Sigmoid colon (tissue), 7 donors: ENCODE measurements around the gene SPINK13. TPM values are rescaled to one million over a fixed set of nuclear protein-coding genes. Genes with fewer than 3 reads are reported as not detected.

ENCODE experiments used
- DNase-seq: peaks from one replicate; pipeline ENCODE4 v3.0.0-alpha.2; 2019
- H3K27ac ChIP-seq, 4 donors: fragments of 200-600 bp; sonication (generic); one replicate each; pipeline ENCODE4 v1.5.1; 2016 to 2019; ENCODE audit warnings: mild to moderate bottlenecking in 1 of 4
- H3K27me3 ChIP-seq, 3 donors: fragments of 200-600 bp; sonication (generic); one replicate each; pipeline ENCODE4 v1.5.1; 2019; ENCODE audit warnings: mild to moderate bottlenecking in 1 of 3
- H3K36me3 ChIP-seq, 4 donors: fragments of 200-600 bp; sonication (generic); one replicate each; pipeline ENCODE4 v1.5.1; 2016 to 2019
- H3K4me1 ChIP-seq, 4 donors: fragments of 200-600 bp; sonication (generic); one replicate each; pipeline ENCODE4 v1.5.1; 2017 to 2019
- H3K4me3 ChIP-seq, 4 donors: fragments of 200-600 bp; sonication (generic); one replicate each; pipeline ENCODE4 v1.5.1; 2017 to 2019; ENCODE audit warnings: mild to moderate bottlenecking in 2 of 4, moderate library complexity in 1 of 4
- H3K9me3 ChIP-seq, 4 donors: fragments of 200-600 bp in 3 of 4; sonication (generic) in 3 of 4; one replicate each; pipeline versions ENCODE4 v1.5.1 to v1.6.1; 2013 to 2019
- EP300 ChIP-seq, 4 donors: sonication (generic); formaldehyde crosslinking; IDR thresholded peaks; one replicate each; pipeline ENCODE4 v1.6.1; 2017; ENCODE audit warnings: antibody characterized with exemption in 4 of 4
- POLR2A ChIP-seq, 2 donors: fragments of 450-650 bp; IDR thresholded peaks; one replicate each; pipeline ENCODE4 v1.6.1; 2016; ENCODE audit warnings: antibody characterized with exemption in 2 of 2, mild to moderate bottlenecking in 2 of 2, moderate library complexity in 2 of 2
- POLR2AphosphoS5 ChIP-seq, 4 donors: sonication (generic); formaldehyde crosslinking; IDR thresholded peaks; one replicate each; pipeline ENCODE4 v1.6.1; 2017; ENCODE audit warnings: antibody characterized with exemption in 4 of 4
- WGBS, 2 donors: extraction: QIAGEN DNeasy Blood & Tissue Kit; methylation state at CpG; one replicate each; pipeline ENCODE4 v1.1.7; 2013; 5-methylcytosine and 5-hydroxymethylcytosine counted together
- intact Hi-C: fragments of 100-400 bp; cut with DNase I; formaldehyde crosslinking; loops from one replicate; pipeline ENCODE4 v1.15.1; 2023
- polyA plus RNA-seq, 3 donors: library from polyadenylated mRNA; stranded (reverse); fragments of 200-250 nt; gene quantifications; one replicate each; pipeline ENCODE4 v1.2.3, GENCODE V29; 2013
- total RNA-seq, 4 donors: library from RNA; depleted of rRNA; stranded (reverse); fragments of >200 nt; gene quantifications; one replicate each; pipeline ENCODE4 v1.1.0, GENCODE V29; 2016
- TF ChIP-seq, protein P1 (sequence below), 4 experiments: fragments of 450-650 bp in 3 of 4; fragments of 200-600 bp in 1 of 4; IDR thresholded peaks; one replicate each; pipeline ENCODE4 v1.5.1; 2016 to 2019; ENCODE audit warnings: antibody characterized with exemption in 4 of 4, mild to moderate bottlenecking in 3 of 4, moderate library complexity in 2 of 4
- donor health status: healthy with polysubstance abuse.
- donor health status: Bipolar disorder and iron deficiency.
- donor health status: healthy.

SPINK13 gene, protein sequence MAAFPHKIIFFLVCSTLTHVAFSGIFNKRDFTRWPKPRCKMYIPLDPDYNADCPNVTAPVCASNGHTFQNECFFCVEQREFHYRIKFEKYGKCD
- under 1 TPM in 1 of 4 donors, not detected in 3; 0.33 TPM for total RNA-seq
- polyA plus RNA-seq = under 1 TPM in 1 of 3 donors, not detected in 2; 0.45 TPM

DNA sequence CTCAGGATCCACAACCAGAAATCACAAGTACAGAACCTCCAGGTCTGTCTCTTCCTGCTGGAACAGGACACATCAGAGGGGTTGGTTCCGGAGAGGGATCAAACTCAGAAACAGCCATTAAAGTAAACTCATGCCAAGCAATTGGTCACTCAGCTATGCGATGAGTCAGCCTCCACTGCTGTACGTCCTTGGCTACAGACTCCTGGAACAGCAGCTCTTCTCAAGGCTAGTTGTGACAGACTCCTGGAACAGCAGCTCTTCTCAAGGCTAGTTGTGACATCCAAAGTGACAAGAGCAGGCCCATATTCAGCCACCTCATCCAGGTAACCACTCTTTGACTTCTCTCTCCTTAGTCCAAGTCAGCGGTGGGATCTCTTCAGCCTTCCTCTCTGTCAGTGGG is at the start of gene SPINK13:
SPINK13 (plus strand) TSS at position 229 of the 400 bp plus-strand sequence. CDS start 1,279 bp downstream, outside the sequence.
- H3K36me3 ChIP-seq = no peaks in the 10 kb centered on the region
- H3K27me3 ChIP-seq = no peaks in the 10 kb centered on the region
- intact Hi-C loops = no loop called here
- peak within 1 kb of the TSS in 2 of 4 donors; percentile 26 to 37 for H3K27ac ChIP-seq
- no peak for DNase-seq
- H3K4me1 ChIP-seq = peaks cover 0 to 11% (median 2%) of the 10 kb centered on the region in 4 donors
- WGBS, 2 donors = 85 to 86% methylated on average over 4 of the region's 4 CpGs
- TF ChIP-seq POLR2AphosphoS5 (IDR thresholded peaks at IDR 0.05) (peak in 1 of 4 donors; percentile 35), EP300 (IDR thresholded peaks at IDR 0.05) (no peak), POLR2A (IDR thresholded peaks at IDR 0.05) (no peak)
- TF ChIP-seq, protein P1, sequence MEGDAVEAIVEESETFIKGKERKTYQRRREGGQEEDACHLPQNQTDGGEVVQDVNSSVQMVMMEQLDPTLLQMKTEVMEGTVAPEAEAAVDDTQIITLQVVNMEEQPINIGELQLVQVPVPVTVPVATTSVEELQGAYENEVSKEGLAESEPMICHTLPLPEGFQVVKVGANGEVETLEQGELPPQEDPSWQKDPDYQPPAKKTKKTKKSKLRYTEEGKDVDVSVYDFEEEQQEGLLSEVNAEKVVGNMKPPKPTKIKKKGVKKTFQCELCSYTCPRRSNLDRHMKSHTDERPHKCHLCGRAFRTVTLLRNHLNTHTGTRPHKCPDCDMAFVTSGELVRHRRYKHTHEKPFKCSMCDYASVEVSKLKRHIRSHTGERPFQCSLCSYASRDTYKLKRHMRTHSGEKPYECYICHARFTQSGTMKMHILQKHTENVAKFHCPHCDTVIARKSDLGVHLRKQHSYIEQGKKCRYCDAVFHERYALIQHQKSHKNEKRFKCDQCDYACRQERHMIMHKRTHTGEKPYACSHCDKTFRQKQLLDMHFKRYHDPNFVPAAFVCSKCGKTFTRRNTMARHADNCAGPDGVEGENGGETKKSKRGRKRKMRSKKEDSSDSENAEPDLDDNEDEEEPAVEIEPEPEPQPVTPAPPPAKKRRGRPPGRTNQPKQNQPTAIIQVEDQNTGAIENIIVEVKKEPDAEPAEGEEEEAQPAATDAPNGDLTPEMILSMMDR (IDR thresholded peaks at IDR 0.05) = no peak
- H3K9me3 ChIP-seq = peaks cover 0 to 3% (median 0%) of the 10 kb centered on the region in 4 donors
- H3K4me3 ChIP-seq = no peak within 1 kb of the TSS

DNA sequence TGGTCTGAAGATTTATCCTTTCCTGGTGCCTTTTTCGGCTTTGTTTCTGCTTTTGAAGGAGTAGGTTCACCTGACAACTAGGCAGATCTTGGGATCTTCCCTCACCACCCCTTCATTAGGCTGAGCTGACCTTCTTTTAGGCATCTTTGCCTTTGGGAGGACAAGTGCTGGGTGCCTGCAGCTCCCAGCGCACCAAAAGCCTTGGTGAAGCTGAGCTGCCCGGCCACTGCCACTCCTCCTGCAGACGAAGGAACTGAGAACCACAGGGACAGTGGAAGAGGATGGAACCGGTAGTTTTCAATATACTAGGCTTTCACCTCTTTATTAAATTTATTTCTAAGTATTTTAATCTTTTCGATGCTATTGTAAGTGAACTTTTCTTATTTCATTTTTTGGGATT is 47.1 kb upstream of the SPINK13 start:
- intact Hi-C loops = no loop called here
- H3K27me3 ChIP-seq = no peaks in the 10 kb centered on the region
- WGBS, 2 donors = 85 to 86% methylated on average over 6 of the region's 6 CpGs
- TF ChIP-seq, protein P1 (IDR thresholded peaks at IDR 0.05) = no peak
- no peak overlapping the region for H3K4me3 ChIP-seq
- H3K9me3 ChIP-seq = no peaks in the 10 kb centered on the region
- no peaks in the 10 kb centered on the region for H3K36me3 ChIP-seq
- DNase-seq = no peak
- peaks cover 0 to 9% (median 0%) of the 10 kb centered on the region in 4 donors for H3K4me1 ChIP-seq
- H3K27ac ChIP-seq = no peak overlapping the region

DNA sequence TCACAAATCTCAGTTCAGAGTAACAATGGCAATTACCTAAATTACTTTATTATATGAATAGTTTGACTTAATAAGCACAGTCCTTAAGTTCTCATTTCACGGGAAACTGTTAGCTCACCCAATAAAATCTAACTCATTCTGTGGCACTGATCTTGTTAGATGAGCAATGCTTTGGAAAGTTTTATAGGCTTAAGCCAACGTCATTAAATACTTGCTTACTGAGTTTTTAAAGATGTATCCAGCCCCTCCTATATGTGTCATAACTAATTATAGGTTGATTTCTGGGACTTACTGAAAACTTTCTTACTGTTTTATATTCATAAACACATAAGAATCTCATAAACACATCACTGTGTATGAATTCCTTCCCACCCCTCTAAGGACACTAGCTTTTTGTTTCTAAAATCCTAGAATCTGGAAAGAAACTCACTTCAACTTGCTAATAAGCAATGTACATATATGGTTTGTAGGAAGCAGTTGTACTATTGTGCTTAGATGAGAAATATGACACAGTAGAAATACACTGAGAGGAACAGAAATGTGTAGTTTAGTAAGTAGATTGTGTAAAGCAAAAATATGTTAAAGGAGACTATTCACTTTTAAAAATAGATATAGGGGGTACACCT is 44.4 kb upstream of the SPINK13 start:
- Histone ChIP-seq H3K27me3 (no peaks in the 10 kb centered on the region), H3K27ac (peak overlapping the region in 2 of 4 donors; percentile 42 to 69), H3K9me3 (no peaks in the 10 kb centered on the region), H3K4me1 (peaks cover 0 to 9% (median 0%) of the 10 kb centered on the region in 4 donors), H3K4me3 (no peak overlapping the region), H3K36me3 (no peaks in the 10 kb centered on the region)
- TF ChIP-seq POLR2AphosphoS5 (IDR thresholded peaks at IDR 0.05) (peak in 2 of 4 donors; percentile 44 to 65), EP300 (IDR thresholded peaks at IDR 0.05) (peak; percentile 41 to 80 (median 52))
- TF ChIP-seq, protein P1 (IDR thresholded peaks at IDR 0.05) = no peak
- DNase-seq = no peak
- intact Hi-C loops = no loop called here
- 11 to 46% methylated on average over 2 of the region's 2 CpGs for WGBS, 2 donors

DNA sequence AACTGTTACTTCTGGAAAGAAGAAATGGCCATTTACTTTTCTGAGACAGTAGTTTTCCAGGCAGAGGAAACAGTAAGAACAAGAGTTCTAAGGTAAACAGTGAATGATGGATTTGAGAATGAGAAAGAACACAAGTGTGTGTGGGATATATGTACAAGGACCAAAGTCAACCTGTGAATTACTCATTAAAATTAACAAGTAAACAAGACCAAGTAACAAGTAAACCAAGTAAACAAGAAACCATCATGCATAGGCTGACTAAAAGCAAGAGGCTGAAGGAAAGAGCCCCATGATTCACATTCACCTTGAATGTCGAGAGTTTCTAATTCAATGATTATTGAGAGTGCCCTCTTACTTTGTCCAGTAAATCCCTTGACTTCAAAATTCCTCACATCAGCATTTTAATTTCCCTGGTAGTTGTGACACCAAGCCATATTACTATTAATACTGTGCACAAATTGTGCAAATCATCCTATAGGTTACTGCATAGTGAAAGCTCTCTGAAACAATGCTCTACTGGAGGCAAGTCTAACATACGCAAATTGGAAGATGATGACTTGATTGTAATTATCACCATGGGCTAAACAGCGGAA is 40.1 kb upstream of the SPINK13 start:
- TF ChIP-seq EP300 (IDR thresholded peaks at IDR 0.05) (no peak), POLR2A (IDR thresholded peaks at IDR 0.05) (no peak), POLR2AphosphoS5 (IDR thresholded peaks at IDR 0.05) (no peak)
- TF ChIP-seq, protein P1 (IDR thresholded peaks at IDR 0.05) = no peak
- Histone ChIP-seq H3K27ac (no peak overlapping the region), H3K27me3 (no peaks in the 10 kb centered on the region), H3K36me3 (no peaks in the 10 kb centered on the region), H3K4me1 (peaks cover 0 to 9% (median 0%) of the 10 kb centered on the region in 4 donors), H3K4me3 (no peak overlapping the region), H3K9me3 (no peaks in the 10 kb centered on the region)
- intact Hi-C loops = no loop called here
- 92 to 95% methylated on average over 3 of the region's 3 CpGs for WGBS, 2 donors
- no peak for DNase-seq
